Measurements from ENCODE around the gene RIOK3.

DNA sequence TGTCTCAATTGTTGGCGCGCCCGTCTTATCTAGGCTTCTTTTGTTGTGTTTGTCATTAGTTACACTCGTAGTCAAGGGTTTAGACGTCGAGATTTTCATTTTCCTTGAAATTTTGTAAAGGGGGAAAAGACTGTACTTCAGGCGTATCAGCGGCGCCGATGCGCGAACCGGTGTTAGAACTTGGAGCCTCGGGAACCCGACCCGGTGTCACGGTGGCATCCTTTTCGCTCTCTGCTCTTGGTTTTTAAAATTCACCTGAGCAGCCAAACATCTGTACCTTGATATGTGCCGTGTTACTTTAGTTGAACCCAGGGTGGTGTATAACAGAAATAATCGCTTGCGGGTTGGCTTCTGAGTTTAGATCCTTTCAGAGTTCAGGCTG lies 50.9 kb downstream of the RIOK3 start:
- TF ChIP-seq CTCF (IDR thresholded peaks at IDR 0.05) (no peak), POLR2A (IDR thresholded peaks at IDR 0.05) (no peak), EP300 (IDR thresholded peaks at IDR 0.05) (no peak)

All from ovary (tissue), 3 donors.